Activated effector memory CD4-positive, alpha-beta T cell treated with Interleukin-2 at 50 U/mL for 16 hours (primary cell): Measurements from ENCODE around the gene CCZ1.
"Not testable (repeated sequence)": the region's sequence is repeated elsewhere in the genome, so short reads cannot be mapped to it uniquely, and the experiment has no call there.

Experiments used
- DNase-seq: peaks from one replicate; pipeline ENCODE4 v3.0.0-alpha.2; 2020

The CCZ1 gene

GRCh38 chr7:5916529-5916928 lies 18.0 kb downstream of the CCZ1 start:
- DNase-seq: not testable (repeated sequence)

GRCh38 chr7:5924180-5924579 lies 25.6 kb downstream of the CCZ1 start:
- not testable (repeated sequence) for DNase-seq

GRCh38 chr7:5924630-5925029 lies 26.1 kb downstream of the CCZ1 start:
- DNase-seq: not testable (repeated sequence)

- not testable (repeated sequence) for DNase-seq
Measured at GRCh38 chr7:5926263-5926870, 27.8 kb downstream of the CCZ1 start.

GRCh38 chr7:5930290-5930689 lies 31.8 kb downstream of the CCZ1 start:
- not testable (repeated sequence) for DNase-seq

DNA sequence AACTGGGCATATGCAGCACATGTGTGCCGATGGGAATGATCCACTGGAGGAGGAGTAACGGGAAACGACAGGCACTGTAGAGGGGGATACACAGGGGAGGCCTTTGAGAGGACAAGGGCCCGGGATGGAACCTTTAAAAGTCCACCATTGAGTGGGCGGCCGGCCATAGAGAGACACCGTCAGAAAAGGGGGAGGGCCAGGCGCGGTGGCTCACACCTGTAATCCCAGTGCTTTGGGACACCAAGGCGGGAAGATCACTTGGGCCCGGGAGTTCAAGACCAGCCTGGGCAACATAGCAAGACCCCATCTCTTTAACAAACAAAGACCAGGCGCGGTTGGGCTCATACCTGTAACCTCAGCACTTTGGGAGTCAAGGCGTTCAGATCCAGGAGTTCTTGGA lies 32.7 kb downstream of the CCZ1 start:
- DNase-seq: not testable (repeated sequence)

DNA sequence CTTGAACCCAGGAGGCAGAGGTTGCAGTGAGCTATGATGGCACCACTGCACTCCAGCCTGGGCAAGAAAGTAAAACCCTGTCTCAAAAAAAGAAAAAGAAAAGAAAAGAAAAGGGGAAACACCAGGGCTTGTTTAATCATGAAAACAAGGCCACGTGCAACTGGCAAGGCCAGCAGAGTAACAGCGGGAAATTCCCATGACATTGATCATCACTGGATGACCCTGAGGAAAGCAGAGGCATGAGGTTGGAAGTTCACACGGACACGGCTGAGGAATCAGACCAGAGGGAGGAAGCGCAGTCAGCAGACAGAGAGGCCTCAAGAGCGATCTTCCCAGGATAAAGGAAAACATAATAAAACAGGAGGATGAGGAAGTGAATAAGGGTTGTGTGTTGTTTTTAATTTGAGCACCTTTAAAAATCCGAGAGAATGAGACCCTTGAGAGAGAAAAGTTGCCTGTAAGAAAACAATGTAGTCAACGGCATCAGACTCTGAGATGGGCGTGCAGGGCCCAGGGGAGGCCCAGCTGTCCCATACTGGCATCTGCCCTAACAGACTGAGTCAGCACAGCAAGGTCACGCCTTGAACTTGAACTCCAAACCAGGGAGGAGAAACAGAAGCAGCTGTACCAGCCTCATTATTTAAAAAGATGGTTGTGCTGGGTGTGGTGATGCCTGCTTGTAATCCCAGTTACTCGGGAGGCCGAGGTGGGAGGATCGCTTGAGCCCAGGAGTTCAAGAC lies 33.5 kb downstream of the CCZ1 start:
- not testable (repeated sequence) for DNase-seq

DNA sequence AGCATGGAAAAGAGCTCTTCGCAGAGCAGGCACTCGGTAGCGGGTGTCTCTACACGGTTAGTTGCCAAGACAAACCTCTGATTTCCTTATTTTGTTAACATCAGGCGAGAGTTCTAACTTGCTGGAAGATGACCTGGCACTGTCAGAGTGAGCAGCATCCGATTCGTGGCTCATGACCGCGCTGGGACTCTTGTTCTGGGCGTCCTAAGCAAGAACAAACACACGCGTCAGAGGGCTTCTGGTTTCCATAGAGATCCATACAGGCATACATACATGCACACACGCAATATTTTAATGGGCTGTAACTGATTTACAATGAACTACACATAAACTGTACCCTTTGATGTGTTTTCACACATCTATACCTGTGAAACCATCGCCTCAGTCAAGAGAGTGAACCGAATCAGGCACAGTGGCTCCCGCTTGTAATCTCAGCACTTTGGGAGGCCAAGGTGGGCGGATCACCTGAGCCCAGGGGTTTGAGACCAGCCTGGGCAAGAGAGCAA lies 36.5 kb downstream of the CCZ1 start:
- not testable (repeated sequence) for DNase-seq

DNA sequence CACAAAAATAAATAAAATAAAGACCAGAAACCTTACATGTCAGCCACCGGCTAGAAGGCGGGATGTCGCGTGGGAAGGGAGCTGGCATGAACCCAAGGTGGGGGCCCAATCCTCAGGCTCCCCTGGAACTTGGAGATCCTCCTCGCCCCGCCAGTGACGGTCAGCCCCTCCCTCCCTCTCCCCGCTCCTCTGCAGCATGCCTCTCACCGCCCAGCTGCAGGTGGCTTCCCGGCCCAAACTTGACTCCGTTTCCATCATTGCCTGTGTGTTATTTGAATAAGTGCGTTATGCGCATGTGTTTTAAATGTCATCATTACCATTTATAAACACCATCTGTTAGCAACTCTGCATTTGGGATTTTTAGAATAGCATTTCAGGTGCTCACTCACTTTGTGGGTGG lies 64.7 kb downstream of the CCZ1 start:
- not testable (repeated sequence) for DNase-seq

DNA sequence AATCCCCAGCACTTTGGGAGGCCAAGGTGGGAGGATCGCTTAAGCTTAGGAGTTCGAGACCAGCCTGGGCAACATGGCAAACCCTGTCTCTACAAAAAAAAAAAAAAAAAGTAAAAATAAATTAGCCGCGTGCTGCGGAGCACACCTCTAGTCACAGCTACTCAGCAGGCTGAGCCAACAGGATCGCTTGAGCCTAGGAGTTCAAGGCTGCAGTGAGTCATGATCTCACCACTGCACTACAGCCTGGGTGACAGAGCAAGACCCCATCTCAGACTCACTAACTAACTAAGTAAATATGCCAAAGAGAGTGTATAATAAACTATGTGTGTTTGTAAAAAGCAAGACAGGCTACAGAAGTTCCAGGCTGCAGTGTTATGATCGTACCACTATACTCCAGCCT lies 65.3 kb downstream of the CCZ1 start:
- not testable (repeated sequence) for DNase-seq

DNA sequence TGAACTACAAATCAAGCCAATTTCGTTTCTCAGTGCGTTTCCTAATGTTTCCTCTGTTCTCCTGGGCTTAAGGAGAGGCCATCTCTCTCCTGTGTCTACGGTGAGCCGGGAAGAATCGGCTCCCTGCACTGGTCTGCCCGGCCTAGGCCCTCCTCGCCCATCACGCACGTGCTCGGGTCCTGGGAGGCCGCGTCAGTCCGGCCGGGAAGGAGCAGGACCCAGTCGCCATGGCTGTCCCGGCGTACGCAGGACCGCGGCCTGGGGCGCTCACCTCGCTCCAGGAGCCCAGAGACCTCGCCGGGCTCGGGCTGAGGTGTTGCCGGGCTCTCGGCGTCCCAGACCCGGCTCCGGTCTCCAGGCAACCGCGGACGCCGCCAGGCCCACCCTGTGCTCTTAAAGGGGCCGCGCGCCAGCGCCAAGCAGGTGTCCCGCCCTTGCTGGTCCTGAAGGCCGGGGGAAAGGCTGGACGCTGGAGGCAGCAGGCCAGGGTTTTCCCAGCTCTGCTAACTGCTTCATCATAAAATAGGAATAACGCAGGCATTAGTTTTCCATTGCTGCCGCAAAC lies 71.9 kb downstream of the CCZ1 start, which contains the start of gene RSPH10B:
Gene RSPH10B (minus strand): TSS at position 343 of the 565 bp plus-strand sequence. CDS start 3,573 bp downstream, outside the sequence.
- not testable (repeated sequence) for DNase-seq

GRCh38 chr7:5973580-5973979 lies 75.0 kb downstream of the CCZ1 start:
- not testable (repeated sequence) for DNase-seq
